PC-9 (cell line): ENCODE measurements around the gene ALKBH5. TPM values are rescaled to one million over a fixed set of nuclear protein-coding genes. Genes with fewer than 3 reads are reported as not detected.

Source experiments
- BruUV-seq: library from RNA; stranded (reverse); fragments of 400-500 nt; replicated peaks from 2 replicates; lab custom pipeline; 2021; lab: Mats Ljungman, UMichigan
- CTCF ChIA-PET: fragments of 300-600 bp; sonication (Branson Sonifier 250); formaldehyde crosslinking; loops from one replicate; lab custom pipeline; 2022; ENCODE audit warnings: antibody characterized with exemption; lab: Charles Lee
- POLR2A ChIA-PET: fragments of 300-600 bp; sonication (Branson Sonifier 250); formaldehyde crosslinking; loops from one replicate; lab custom pipeline; 2022; ENCODE audit warnings: antibody characterized with exemption; ENCODE audit not compliant: unreplicated experiment; lab: Charles Lee
- DNase-seq, 2 experiments: peaks; one replicate each; pipeline versions ENCODE4 v3.0.0 to v3.0.0-alpha.2; 2015 to 2022; ENCODE audit warnings: mixed read lengths in 1 of 2
- H2AFZ ChIP-seq: fragments of 200-600 bp; sonication (generic); 2 replicates; pipeline ENCODE4 v1.8.1; 2017; ENCODE audit warnings: antibody characterized with exemption
- H3F3A ChIP-seq: fragments of 200-600 bp; sonication (generic); 2 replicates; pipeline ENCODE4 v1.8.1; 2017; ENCODE audit warnings: antibody characterized with exemption, mild to moderate bottlenecking, low read depth; ENCODE audit not compliant: insufficient read depth
- H3K27ac ChIP-seq: fragments of 200-600 bp; sonication (generic); 2 replicates; pipeline ENCODE4 v1.6.1; 2016; ENCODE audit warnings: mixed run types
- H3K27me3 ChIP-seq: fragments of 200-600 bp; sonication (generic); 2 replicates; pipeline ENCODE4 v1.6.1; 2016; ENCODE audit warnings: low read depth, mixed run types; ENCODE audit not compliant: insufficient read depth
- H3K36me3 ChIP-seq: fragments of 200-600 bp; sonication (generic); 2 replicates; pipeline ENCODE4 v1.6.1; 2016; ENCODE audit warnings: low read depth, mixed run types
- H3K4me1 ChIP-seq: fragments of 200-600 bp; sonication (generic); replicated peaks from 2 replicates; pipeline ENCODE4 v1.6.1; 2016; ENCODE audit warnings: mixed run types; ENCODE audit not compliant: insufficient read depth
- H3K4me2 ChIP-seq: fragments of 200-600 bp; sonication (generic); 2 replicates; pipeline ENCODE4 v1.6.1; 2017; ENCODE audit warnings: mixed run types
- H3K4me3 ChIP-seq: fragments of 200-600 bp; sonication (generic); 2 replicates; pipeline ENCODE4 v1.6.1; 2016; ENCODE audit warnings: mixed run types
- H3K79me2 ChIP-seq: fragments of 200-600 bp; sonication (generic); 2 replicates; pipeline ENCODE4 v1.6.1; 2017; ENCODE audit warnings: low read depth, mixed run types
- H3K9me2 ChIP-seq: fragments of 200-600 bp; sonication (generic); 2 replicates; pipeline ENCODE4 v1.8.1; 2017; ENCODE audit warnings: mild to moderate bottlenecking; ENCODE audit not compliant: insufficient read depth
- H3K9me3 ChIP-seq: fragments of 200-600 bp; sonication (generic); 2 replicates; pipeline ENCODE4 v1.8.1; 2016; ENCODE audit warnings: low read depth; ENCODE audit not compliant: insufficient read depth
- H4K20me1 ChIP-seq: fragments of 200-600 bp; sonication (generic); 2 replicates; pipeline ENCODE4 v1.8.1; 2017; ENCODE audit not compliant: insufficient read depth
- CTCF ChIP-seq: fragments of 200-600 bp; sonication (generic); conservative IDR thresholded peaks from 2 replicates; pipeline ENCODE4 v1.6.1; 2017; ENCODE audit warnings: mixed run types, antibody characterized with exemption, mild to moderate bottlenecking, moderate library complexity
- EZH2 ChIP-seq: fragments of 200-600 bp; sonication (generic); IDR thresholded peaks from 2 replicates; pipeline ENCODE4 v1.8.0; 2017; ENCODE audit warnings: antibody characterized with exemption, low read depth
- intact Hi-C: fragments of 100-400 bp; cut with micrococcal nuclease; formaldehyde crosslinking; loops from one replicate; pipeline ENCODE4 v1.10.0; 2022; ENCODE audit not compliant: unreplicated experiment
- total RNA-seq: library from RNA; stranded (reverse); gene quantifications from 2 replicates; pipeline ENCODE4 v1.2.3, GENCODE V29; 2021

The ALKBH5 gene
- total RNA-seq, 1 experiment from 2014 or later: 117 TPM

GRCh38 chr17:18186627-18186982, 3.0 kb downstream of the ALKBH5 start:
- Histone ChIP-seq H3F3A (peaks cover 14% of the 10 kb centered on the region; the same call in 1 of the 2 replicates), H4K20me1 (peaks cover 67% of the 10 kb centered on the region), H3K4me1 (peaks cover 37% of the 10 kb centered on the region), H3K27me3 (no peaks in the 10 kb centered on the region), H3K79me2 (peaks cover 78% of the 10 kb centered on the region), H3K4me2 (peak overlapping the region; percentile 100), H3K27ac (no peak overlapping the region), H3K36me3 (peaks cover 28% of the 10 kb centered on the region; the same call in 1 of the 2 replicates), H3K9me2 (no peaks in the 10 kb centered on the region), H2AFZ (no peak overlapping the region), H3K4me3 (peak overlapping the region; percentile 89), H3K9me3 (no peaks in the 10 kb centered on the region)
- POLR2A ChIA-PET: no interaction called here
- TF ChIP-seq EZH2: no peak
- no peak for TF ChIP-seq CTCF
- CTCF ChIA-PET: no interaction called here
- no TSS peak for BruUV-seq
- intact Hi-C loops: no loop called here
- no peak for DNase-seq

- no TSS peak for BruUV-seq
- no peak overlapping the region for H3K27ac ChIP-seq
Measured at GRCh38 chr17:18187226-18187625, 3.6 kb downstream of the ALKBH5 start.

More at GRCh38 chr17:18187226-18187625, 3.6 kb downstream of the ALKBH5 start:
- POLR2A ChIA-PET: interaction anchor here (0.6 kb wide), 1 partner anchor 77 kb away, joined by 3 read pairs; no protein-coding TSS in a partner anchor
- no peaks in the 10 kb centered on the region for H3K9me2 ChIP-seq
- DNase-seq: no peak
- H3K4me1 ChIP-seq: peaks cover 31% of the 10 kb centered on the region
- H3F3A ChIP-seq: peaks cover 7% of the 10 kb centered on the region; the same call in 1 of the 2 replicates
- H3K27me3 ChIP-seq: no peaks in the 10 kb centered on the region
- TF ChIP-seq CTCF: no peak
- TF ChIP-seq EZH2: no peak
- H3K9me3 ChIP-seq: no peaks in the 10 kb centered on the region
- CTCF ChIA-PET: no interaction called here
- intact Hi-C loops: no loop called here
- peak overlapping the region; percentile 89; the same call in 1 of the 2 replicates for H3K4me3 ChIP-seq
- H3K4me2 ChIP-seq: peak overlapping the region; percentile 100
- no peak overlapping the region for H2AFZ ChIP-seq
- H3K79me2 ChIP-seq: peaks cover 84% of the 10 kb centered on the region
- H4K20me1 ChIP-seq: peaks cover 73% of the 10 kb centered on the region
- peaks cover 28% of the 10 kb centered on the region; the same call in 1 of the 2 replicates for H3K36me3 ChIP-seq
